Adrenal gland (tissue), 5 donors: ENCODE measurements around the gene DHX34.

Experiments used
- POLR2A ChIP-seq, 2 donors: fragments of 450-650 bp; IDR thresholded peaks; one replicate each; pipeline ENCODE4 v1.6.1; 2017; ENCODE audit warnings: antibody characterized with exemption in 2 of 2, mild to moderate bottlenecking in 2 of 2, moderate library complexity in 1 of 2
- TF ChIP-seq, protein P1 (sequence below), 6 experiments: fragments of 450-650 bp in 4 of 6; fragments of 200-600 bp in 2 of 6; sonication (generic) in 1 of 6; IDR thresholded peaks; 1 replicate in 5 of 6; 2 replicates in 1 of 6; pipeline versions ENCODE4 v1.5.1 to v1.8.0; 2016 to 2021; ENCODE audit warnings: antibody characterized with exemption in 6 of 6, mild to moderate bottlenecking in 2 of 6, moderate library complexity in 1 of 6
- donor health status: DM: no; HTN: no; CAD: no.

DNA sequence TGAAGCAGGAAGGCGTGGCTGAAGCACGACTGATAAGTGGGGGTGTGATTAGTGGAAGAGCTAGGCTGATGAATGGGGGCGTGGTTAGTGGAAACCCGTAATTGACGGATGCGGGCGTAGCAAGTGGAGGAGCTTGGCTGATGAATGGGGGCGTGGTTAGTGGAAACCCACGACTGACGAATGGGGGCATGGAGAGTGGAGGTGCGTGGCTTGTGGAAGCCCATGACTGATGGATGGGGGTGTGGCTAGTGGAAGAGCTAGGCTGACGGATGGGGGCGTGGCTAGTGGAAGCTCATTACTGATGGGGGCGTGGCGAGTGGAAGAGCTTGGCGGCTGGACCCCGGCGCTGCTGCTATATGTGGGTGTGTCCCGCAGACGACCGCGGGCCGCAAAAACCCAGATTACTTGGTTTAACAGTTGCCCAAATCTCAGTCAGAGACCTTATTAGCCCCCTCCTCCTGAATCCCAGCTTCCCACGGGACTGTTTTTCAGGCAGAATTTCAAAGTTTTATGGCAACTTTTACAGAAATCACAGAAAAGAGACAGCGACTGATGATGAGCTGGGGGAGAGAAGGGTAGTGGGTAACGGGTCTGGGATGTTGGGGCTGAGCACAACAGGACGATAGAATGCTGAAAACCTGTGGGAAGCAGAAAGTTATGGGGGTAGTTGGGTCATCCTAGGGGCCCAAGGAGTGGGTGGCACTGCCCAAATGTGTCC is 79.2 kb downstream of the DHX34 start:
- no peak for TF ChIP-seq POLR2A (IDR thresholded peaks at IDR 0.05)
- TF ChIP-seq, protein P1, sequence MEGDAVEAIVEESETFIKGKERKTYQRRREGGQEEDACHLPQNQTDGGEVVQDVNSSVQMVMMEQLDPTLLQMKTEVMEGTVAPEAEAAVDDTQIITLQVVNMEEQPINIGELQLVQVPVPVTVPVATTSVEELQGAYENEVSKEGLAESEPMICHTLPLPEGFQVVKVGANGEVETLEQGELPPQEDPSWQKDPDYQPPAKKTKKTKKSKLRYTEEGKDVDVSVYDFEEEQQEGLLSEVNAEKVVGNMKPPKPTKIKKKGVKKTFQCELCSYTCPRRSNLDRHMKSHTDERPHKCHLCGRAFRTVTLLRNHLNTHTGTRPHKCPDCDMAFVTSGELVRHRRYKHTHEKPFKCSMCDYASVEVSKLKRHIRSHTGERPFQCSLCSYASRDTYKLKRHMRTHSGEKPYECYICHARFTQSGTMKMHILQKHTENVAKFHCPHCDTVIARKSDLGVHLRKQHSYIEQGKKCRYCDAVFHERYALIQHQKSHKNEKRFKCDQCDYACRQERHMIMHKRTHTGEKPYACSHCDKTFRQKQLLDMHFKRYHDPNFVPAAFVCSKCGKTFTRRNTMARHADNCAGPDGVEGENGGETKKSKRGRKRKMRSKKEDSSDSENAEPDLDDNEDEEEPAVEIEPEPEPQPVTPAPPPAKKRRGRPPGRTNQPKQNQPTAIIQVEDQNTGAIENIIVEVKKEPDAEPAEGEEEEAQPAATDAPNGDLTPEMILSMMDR (IDR thresholded peaks at IDR 0.05) = peak in 1 of 6 experiments; percentile 3
